ENCODE results near the gene ZBTB46.

DNA sequence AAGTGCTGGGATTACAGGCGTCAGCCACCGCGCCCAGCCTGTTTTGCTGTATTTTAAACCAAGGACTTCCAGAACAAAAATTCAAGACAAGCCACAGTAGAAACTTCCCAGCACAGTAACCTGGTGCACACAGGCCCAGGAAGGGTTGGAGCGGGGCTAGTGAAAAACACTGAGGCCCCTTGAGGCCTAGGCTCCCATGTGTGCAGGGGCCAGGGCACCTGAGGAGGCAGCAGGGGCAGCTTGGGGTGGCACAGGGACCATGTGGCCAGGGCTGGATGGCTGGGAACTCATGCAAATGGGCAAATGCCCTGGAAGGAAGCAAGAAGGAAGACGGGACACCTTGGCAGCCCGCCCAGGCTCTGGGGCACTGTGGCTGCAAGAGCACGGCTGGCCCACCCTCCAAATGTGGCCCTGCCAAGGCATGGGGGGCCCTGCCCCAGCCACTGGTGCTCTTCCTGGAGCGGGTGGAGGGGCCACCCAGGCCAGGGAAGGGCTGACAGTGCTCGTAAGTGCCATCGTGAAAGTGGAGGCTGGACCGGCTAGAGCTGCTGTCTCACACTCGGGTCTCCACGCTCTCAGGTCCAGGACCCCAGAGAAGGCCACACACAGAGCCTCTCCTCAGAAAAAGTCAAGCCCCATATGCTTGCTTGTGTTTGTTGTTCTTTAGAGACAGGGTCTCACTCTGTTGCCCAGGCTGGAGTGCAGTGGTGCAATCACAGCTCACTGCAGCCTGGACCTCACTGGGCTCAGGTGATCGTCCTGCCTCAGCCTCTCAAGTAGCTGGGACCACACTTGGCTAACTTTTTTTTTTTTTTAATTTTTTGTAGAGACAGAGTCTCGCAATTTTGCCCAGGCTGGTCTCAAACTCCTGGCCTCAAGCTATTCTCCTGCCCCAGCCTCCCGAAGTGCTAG is 81.2 kb downstream of the ZBTB46 start:
- TF ChIP-seq, protein P1, sequence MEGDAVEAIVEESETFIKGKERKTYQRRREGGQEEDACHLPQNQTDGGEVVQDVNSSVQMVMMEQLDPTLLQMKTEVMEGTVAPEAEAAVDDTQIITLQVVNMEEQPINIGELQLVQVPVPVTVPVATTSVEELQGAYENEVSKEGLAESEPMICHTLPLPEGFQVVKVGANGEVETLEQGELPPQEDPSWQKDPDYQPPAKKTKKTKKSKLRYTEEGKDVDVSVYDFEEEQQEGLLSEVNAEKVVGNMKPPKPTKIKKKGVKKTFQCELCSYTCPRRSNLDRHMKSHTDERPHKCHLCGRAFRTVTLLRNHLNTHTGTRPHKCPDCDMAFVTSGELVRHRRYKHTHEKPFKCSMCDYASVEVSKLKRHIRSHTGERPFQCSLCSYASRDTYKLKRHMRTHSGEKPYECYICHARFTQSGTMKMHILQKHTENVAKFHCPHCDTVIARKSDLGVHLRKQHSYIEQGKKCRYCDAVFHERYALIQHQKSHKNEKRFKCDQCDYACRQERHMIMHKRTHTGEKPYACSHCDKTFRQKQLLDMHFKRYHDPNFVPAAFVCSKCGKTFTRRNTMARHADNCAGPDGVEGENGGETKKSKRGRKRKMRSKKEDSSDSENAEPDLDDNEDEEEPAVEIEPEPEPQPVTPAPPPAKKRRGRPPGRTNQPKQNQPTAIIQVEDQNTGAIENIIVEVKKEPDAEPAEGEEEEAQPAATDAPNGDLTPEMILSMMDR (IDR thresholded peaks at IDR 0.05) = no peak
- TF ChIP-seq POLR2AphosphoS5 (IDR thresholded peaks at IDR 0.05) = no peak
- TF ChIP-seq POLR2A (IDR thresholded peaks at IDR 0.05) = no peak

Data from prostate gland (tissue), 2 donors.